ENCODE results near the gene PIRT.

PIRT gene

GRCh38 chr17:10799407-10799806, 38.5 kb downstream of the PIRT start:
- TF ChIP-seq, protein P1, sequence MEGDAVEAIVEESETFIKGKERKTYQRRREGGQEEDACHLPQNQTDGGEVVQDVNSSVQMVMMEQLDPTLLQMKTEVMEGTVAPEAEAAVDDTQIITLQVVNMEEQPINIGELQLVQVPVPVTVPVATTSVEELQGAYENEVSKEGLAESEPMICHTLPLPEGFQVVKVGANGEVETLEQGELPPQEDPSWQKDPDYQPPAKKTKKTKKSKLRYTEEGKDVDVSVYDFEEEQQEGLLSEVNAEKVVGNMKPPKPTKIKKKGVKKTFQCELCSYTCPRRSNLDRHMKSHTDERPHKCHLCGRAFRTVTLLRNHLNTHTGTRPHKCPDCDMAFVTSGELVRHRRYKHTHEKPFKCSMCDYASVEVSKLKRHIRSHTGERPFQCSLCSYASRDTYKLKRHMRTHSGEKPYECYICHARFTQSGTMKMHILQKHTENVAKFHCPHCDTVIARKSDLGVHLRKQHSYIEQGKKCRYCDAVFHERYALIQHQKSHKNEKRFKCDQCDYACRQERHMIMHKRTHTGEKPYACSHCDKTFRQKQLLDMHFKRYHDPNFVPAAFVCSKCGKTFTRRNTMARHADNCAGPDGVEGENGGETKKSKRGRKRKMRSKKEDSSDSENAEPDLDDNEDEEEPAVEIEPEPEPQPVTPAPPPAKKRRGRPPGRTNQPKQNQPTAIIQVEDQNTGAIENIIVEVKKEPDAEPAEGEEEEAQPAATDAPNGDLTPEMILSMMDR (IDR thresholded peaks at IDR 0.05; ENCODE audit: low read depth, low read length, missing control alignments), result no peak
- H3K4me3 ChIP-seq (ENCODE audit: low read depth, low read length), result no peak overlapping the region
- DNase-seq (ENCODE audit: low read depth), result no peak

DNA sequence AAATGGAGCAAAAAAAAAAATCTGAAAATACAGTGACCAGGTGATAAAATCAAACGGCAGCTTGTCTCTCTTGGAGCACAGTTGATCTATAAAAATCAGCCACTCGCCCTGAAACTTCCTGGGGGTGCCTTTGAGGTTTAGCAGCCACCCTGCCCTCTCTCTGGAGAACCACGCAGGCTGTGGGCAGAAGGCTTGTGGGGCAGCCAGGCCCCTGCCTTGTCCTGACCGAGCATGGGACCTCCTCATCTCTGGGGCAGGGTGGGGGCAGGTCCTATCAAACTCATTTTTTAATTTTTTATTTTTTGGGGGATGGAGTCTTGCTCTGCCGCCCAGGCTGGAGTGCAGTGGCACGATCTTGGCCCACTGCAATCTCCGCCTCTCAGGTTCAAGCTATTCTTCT, 39.0 kb downstream of the PIRT start:
- DNase-seq (ENCODE audit: low read depth), result no peak
- no peak overlapping the region for H3K4me3 ChIP-seq (ENCODE audit: low read depth, low read length)
- TF ChIP-seq, protein P1 (IDR thresholded peaks at IDR 0.05; ENCODE audit: low read depth, low read length, missing control alignments), result no peak

DNA sequence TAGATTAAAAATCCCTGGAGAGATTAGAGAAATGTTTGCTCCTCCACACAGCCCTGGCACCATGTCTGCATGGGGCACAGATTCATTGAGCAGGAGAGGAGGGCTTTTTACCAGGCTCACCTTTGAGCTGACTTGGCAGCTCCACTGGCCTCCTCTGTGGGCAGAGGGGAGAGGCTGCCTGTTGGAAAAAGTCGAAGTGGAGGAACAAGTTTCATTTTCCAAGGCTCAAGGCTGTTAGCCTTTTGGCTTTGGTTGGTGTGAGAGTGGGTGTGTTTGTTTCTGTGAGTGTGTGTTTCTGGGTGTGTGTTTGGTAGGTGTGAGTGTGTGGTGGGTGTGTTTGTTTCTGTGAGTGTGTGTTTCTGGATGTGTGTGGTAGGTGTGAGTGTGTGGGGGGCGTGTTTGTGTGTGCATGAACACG, 39.5 kb downstream of the PIRT start:
- no peak overlapping the region for H3K4me3 ChIP-seq (ENCODE audit: low read depth, low read length)
- TF ChIP-seq, protein P1 (IDR thresholded peaks at IDR 0.05; ENCODE audit: low read depth, low read length, missing control alignments), result no peak
- DNase-seq (ENCODE audit: low read depth), result no peak

- H3K4me3 ChIP-seq (ENCODE audit: low read depth, low read length), result no peak overlapping the region
- TF ChIP-seq, protein P1 (IDR thresholded peaks at IDR 0.05; ENCODE audit: low read depth, low read length, missing control alignments), result no peak
- no peak for DNase-seq (ENCODE audit: low read depth)
These were observed 40.2 kb downstream of the PIRT start for GRCh38 chr17:10797476-10798328.

- TF ChIP-seq, protein P1 (IDR thresholded peaks at IDR 0.05; ENCODE audit: low read depth, low read length, missing control alignments), result no peak
- no peak for DNase-seq (ENCODE audit: low read depth)
These were observed 44.1 kb downstream of the PIRT start for GRCh38 chr17:10793816-10794215.

GRCh38 chr17:10793256-10793655, 44.6 kb downstream of the PIRT start:
- TF ChIP-seq, protein P1 (IDR thresholded peaks at IDR 0.05; ENCODE audit: low read depth, low read length, missing control alignments), result no peak
- no peak overlapping the region for H3K4me3 ChIP-seq (ENCODE audit: low read depth, low read length)
- no peak for DNase-seq (ENCODE audit: low read depth)

More at GRCh38 chr17:10793816-10794215, 44.1 kb downstream of the PIRT start:
- no peak overlapping the region for H3K4me3 ChIP-seq (ENCODE audit: low read depth, low read length)

DNA sequence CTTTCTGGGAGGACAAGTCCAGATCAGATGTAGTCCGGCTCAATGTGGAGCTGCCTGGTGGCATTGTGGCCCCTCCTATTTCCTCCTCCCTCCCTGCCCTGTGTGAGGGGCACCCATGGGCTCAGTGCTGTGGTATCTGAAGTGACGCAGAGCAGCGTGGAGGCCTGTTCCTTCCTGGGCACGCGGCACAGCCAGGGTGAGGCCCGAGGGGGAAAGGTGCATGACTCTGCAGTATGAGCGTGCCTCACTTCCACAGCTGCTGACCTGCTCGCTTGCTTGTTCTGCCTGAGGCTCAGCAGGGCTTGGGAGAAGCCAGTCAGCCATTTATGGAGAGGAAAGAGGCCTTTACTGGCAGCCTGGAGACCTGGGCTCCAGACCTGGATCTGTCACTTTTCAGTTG, 45.7 kb downstream of the PIRT start:
- no peak for DNase-seq (ENCODE audit: low read depth)
- no peak overlapping the region for H3K4me3 ChIP-seq (ENCODE audit: low read depth, low read length)
- TF ChIP-seq, protein P1 (IDR thresholded peaks at IDR 0.05; ENCODE audit: low read depth, low read length, missing control alignments), result no peak

Data from GM12864 (cell line).